Measurements from ENCODE around the gene PLCB4.
A peak's percentile ranks its signal among the peaks of the same experiment; 100 is the strongest.
"Not testable (repeated sequence)": the region's sequence is repeated elsewhere in the genome, so short reads cannot be mapped to it uniquely, and the experiment has no call there.

Gene PLCB4

DNA sequence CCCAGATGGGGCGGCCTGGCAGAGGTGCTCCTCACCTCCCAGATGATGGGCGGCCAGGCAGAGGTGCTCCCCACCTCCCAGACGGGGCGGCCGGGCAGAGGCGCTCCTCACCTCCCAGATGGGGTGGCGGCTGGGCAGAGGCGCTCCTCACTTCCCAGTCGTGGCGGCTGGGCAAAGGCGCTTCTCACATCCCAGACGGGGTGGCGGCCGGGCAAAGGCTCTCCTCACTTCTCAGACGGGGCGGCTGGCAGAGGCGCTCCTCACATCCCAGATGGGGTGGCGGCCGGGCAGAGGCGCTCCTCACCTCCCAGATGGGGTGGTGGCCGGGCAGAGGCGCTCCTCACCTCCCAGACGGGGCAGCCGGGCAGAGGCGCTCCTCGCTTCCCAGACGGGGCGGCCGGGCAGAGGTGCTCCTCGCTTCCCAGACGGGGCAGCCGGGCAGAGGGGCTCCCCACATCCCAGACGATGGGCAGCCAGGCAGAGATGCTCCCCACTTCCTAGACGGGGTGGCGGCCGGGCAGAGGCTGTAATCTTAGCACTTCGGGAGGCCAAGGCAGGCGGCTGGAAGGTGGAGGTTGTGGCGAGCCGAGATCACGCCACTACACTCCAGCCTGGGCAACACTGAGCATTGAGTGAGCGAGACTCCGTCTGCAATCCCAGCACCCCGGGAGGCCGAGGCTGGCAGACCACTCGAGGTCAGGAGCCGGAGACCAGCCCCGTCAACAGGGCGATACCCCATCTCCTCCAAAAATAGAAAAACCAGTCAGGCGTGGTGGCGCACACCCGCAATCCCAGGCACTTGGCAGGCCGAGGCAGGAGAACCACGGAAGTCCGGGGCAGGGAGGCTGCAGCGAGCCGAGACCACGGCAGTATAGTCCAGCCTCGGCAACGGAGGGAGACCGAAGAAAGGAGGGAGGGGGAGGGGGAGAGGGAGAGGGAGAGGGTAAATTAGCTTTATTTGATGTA lies 316.7 kb downstream of the PLCB4 start:
- DNase-seq: not testable (repeated sequence)

- DNase-seq: no peak
These were observed 319.4 kb downstream of the PLCB4 start for GRCh38 chr20:9388160-9388812.

DNA sequence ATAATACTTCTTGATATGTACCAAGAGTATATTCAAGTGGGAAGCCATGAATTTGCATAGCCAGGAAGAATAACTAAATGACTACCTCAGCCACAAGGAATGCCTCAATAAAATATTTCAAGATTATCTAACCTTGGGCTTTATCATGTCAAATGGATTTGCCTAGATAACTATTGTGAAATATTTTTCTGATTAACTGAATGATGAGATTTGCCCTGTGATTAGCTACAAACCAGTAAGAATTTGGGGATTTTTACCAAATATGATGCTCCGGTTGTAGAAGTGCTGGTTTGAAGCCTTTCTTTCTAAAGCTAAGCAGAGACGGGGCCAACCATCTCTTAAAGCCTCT lies 319.9 kb downstream of the PLCB4 start:
- no peak for DNase-seq

- DNase-seq: no peak
These were observed 320.5 kb downstream of the PLCB4 start for GRCh38 chr20:9389346-9389745.

DNA sequence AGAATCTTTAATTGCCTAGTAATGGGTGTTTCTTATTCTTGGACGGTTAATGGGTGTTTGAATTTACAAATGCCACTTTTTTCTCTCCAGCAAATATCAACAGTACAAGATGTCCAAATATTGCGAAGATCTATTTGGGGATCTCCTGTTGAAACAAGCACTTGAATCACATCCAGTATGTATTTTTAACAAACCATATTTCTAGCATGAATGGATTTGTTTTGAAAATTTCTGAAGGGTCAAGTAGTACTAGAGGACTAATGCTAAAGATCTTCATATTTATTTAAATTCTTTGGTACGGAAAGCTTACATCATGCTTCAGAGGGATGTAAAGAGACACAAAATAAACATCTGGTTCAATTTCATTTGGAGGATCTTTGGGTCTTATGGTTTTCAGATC lies 321.6 kb downstream of the PLCB4 start:
- DNase-seq: no peak

- peak in 1 of 2 donors; percentile 9 for DNase-seq
These were observed 324.3 kb downstream of the PLCB4 start for GRCh38 chr20:9392892-9393857.

GRCh38 chr20:9395971-9396370 lies 327.1 kb downstream of the PLCB4 start:
- DNase-seq: no peak

DNA sequence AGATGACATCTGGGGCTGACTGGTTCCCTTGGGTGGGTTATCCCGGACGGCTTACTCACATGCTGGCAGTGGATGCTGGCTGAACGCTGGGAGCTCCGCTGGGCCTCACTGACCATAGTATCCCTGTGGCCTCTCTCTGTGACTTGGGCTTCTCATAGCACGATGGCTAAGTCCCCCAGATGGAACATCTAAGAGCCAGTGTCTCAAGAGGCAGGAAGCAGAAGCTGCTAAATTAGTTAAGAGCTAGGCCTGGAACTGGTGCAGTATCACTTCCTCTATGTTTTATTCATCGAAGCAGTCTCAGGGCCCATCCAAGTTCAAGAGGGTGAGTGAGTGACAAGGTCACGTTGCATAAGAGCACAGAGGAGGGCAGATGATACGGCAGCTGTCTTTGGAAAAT lies 329.0 kb downstream of the PLCB4 start:
- no peak for DNase-seq

DNA sequence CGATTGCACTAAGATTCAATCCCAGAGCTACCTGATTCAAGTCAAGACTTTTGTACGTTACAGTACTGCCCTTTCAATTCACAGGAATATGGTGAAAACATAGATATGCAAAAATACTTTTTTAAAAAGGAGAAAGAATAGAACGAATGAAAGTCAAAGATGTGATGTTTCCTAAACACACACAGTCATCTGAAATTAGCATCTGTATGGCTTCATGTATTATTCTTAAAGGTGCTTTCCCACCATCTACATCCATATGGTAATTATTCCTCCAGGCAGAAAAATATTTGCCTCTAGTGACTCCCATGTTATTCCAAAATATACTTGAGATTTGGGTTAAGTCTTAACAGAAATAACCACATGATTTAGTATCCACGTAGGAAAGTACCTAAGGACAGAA lies 330.0 kb downstream of the PLCB4 start:
- DNase-seq: no peak

- DNase-seq: no peak
These were observed 330.4 kb downstream of the PLCB4 start for GRCh38 chr20:9399322-9399721.

DNA sequence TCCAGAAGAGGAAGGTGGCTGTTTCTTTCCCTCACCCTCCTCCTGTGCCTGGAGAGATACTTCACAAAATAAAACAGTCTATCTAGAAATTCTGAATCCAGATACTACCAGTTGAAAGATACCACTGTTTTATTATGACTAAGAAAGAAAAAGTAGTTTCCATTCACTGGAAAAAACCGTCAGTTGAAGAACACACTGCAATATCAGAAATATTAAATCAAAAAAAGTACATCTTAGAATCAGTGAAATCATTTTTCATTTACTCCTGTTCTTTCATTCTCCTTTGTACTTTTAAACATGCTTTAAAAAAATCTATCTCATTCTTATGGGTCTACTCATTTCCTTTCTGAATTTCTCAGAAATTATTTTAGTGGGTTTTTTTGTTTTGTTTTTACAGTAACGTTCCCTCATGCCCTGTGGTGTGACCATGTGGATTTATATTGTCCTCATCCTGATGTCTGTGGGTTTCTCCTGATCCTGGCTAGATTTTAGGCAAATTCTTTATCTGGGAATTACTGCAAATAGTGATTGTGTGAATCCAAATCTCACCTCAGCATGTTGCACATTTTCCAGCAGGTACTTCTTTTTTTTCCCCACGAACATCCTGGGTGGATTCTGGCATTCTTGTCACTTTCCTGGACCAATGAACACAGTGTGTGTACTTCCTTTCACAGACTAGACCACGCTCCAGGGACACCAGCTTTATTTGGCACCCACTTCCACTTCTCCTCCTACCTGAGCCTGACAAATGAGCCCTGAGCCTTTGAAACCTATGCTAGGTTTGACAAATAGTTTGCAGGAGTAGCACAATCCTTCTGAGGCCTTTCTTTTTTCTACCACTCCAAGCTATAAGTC lies 331.5 kb downstream of the PLCB4 start:
- no peak for DNase-seq

GRCh38 chr20:9401371-9401770 lies 332.5 kb downstream of the PLCB4 start:
- DNase-seq: no peak

GRCh38 chr20:9402141-9402540 lies 333.3 kb downstream of the PLCB4 start:
- no peak for DNase-seq

GRCh38 chr20:9402546-9402945 lies 333.7 kb downstream of the PLCB4 start:
- DNase-seq: no peak

- no peak for DNase-seq
These were observed 334.6 kb downstream of the PLCB4 start for GRCh38 chr20:9403448-9403847.

DNA sequence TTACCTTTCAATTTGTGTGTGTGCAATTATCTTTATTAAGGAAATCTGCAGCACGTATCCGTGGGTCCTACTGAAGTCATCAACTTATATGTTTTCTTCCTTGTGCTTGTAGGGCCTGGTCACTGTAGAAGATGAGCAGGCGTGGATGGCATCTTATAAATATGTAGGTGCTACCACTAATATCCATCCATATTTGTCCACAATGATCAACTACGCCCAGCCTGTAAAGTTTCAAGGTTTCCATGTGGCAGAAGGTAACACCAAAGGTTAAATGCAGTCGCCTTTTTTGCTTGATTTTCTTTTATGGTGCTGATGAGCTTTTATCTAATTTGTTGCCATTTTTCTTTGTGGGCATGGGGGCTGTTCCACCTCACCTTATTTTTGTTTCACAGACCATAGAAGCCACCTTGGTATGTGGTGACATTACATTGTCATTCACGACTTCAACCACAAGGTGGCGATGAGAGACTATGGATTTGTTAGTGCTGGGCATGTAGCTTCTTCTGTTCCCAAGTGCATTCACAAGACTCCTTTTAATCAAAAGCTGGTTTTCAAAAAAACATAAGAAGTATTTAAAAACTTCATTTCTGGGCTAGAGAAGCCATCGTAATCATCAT lies 339.0 kb downstream of the PLCB4 start:
- peak in 1 of 2 donors; percentile 4 for DNase-seq

DNA sequence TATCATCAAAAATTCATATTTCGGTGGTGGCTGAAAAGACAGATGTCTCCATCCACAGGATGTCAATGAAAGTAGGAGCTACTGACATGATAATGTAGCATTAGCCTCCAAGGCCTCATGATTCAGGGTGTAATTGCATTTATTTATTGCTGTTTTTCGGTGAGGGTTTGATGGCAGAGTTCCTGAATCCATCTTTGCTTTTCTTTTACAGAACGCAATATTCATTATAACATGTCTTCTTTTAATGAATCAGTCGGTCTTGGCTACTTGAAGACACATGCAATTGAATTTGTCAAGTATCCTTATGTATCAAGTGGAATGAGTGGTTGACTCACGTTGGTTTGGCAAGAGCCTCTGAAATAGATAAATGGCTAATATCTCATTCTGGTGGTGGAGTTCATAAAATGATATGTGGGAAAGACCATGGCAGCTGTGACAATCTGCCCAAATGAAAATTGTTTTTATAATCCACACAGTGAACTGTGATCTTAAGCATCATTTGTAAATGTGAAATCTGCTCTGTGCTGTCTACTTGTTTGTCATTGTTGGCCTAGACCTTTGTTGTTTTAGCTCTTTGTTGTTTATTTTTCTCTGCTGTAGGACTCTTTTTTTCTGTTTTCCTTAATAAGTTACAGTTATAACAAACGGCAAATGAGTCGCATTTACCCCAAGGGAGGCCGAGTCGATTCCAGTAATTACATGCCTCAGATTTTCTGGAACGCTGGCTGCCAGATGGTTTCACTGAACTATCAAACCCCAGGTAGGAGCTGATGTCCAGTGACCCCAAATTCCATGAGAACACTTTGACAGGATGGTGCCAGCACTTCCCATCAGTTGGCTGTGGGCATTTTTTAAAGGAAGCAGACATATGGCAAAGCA lies 339.8 kb downstream of the PLCB4 start:
- DNase-seq: no peak

DNA sequence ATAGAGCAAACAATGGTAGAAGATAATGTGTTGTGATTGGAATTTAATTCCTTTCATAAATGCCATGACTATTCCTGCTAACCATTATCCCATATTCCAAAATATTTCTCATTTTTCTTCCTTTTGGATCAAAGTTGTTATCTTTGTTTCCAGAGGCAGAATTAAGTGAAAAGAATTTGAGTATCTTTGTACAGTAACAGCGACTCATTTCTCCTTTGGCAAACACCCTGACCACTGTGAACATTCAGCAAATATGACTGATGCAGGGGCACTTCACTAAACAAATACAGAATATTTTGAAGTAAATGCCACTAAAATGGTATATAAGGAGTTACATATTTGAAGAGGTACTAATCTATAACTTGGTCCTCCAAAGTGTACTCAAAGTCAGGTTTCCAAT lies 340.5 kb downstream of the PLCB4 start:
- no peak for DNase-seq

GRCh38 chr20:9409981-9410380 lies 341.1 kb downstream of the PLCB4 start:
- DNase-seq: no peak

DNA sequence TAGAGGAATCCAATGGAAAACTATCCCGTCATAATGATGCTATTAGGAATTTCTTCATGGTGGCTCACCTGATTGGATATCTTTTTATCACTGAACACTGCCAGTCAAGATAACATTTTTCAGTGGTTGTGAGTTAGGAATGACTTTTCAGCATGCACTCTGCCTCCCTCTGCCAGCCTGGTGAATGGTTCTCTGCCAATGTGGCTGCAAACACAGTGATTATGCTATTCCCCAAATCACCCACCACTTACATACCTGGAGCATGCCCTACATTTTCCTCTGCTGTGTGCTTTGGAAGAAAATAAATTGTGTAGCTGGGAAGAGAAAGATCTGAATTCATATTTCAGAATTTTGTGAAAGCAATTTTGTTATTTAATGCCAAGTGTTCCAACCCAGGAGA lies 342.9 kb downstream of the PLCB4 start:
- DNase-seq: no peak

DNA sequence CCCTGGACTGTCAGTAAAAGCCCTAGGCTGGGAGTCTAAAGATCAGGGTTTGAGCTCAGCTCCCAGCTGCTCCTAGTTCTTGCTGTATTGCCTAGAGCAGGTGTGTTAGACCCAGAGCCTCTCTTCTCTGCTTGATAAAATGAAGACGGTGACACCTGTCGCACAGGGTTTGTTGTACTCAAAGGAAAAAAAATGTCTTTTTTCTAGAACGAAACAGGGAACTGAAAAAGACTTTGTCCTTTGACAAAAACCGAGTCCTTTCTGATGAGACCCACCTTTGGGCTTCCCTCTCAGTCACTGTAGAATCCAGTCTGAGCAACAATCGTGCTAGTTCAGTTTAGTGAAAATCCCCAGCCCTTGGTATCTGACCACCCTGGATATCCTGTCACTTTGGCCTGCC lies 343.4 kb downstream of the PLCB4 start:
- no peak for DNase-seq

All from bone marrow (tissue), 2 donors.